ENCODE results near the gene DSG3. TPM values are rescaled to one million over a fixed set of nuclear protein-coding genes. Genes with fewer than 3 reads are reported as not detected.
A peak's percentile ranks its signal among the peaks of the same experiment; 100 is the strongest.
"Not testable (repeated sequence)": the region's sequence is repeated elsewhere in the genome, so short reads cannot be mapped to it uniquely, and the experiment has no call there.

Gene DSG3
- total RNA-seq, 1 experiment from 2014 or later = 0.05 TPM

DNA sequence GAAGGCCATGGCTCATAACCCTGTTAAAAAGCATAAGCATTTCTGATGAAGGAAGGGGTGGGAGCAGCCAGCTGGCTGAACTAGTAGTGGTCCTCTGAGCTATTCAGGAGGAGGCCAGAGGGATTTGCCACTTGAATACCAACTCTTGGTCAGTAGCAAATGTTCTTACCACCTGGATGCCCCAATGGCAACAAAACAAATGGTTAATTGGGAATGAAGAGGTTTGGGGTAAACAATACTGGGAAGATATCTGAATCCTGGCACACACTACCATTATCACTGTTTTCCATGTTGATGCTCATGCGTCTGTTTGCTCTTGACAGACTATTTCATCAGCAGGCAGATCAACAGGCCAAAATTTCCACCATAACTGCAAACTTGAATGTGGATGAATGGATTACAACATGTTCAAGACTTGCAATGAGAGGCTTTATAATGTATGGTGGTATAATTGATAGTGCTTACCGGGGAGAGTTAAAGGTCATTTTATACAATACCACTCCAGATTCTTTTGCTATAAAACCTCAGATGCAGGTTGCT is 47.2 kb downstream of the DSG3 start:
- BruUV-seq (replicated peaks); H3K27ac ChIP-seq (ENCODE audit: low read depth, low read length); H3K4me2 ChIP-seq (ENCODE audit: low read length); ATAC-seq; H3K36me3 ChIP-seq (ENCODE audit: control insufficient read depth in 1 of 2, insufficient read depth in 2 of 2, low read length in 2 of 2); H3K9me2 ChIP-seq (ENCODE audit: insufficient read depth); H3K9ac ChIP-seq (ENCODE audit: low read length); POLR2A ChIA-PET; DNase-seq (ENCODE audit: low read depth, low spot score); RAD21 ChIA-PET (ENCODE audit: low non-redundant PET in 1 of 2, low total read pairs in 2 of 2, uncharacterized antibody in 2 of 2, unreplicated experiment in 2 of 2); CTCF ChIA-PET; H3K27me3 ChIP-seq (ENCODE audit: insufficient read depth, low read length); H3K4me3 ChIP-seq (replicated peaks in 1 of 2; ENCODE audit: low read depth in 1 of 2, low read length in 2 of 2); intact Hi-C loops (cut with micrococcal nuclease); H3K9me3 ChIP-seq (ENCODE audit: control insufficient read depth in 1 of 2, insufficient read depth in 1 of 2, low read depth in 1 of 2, low read length in 2 of 2); H4K20me1 ChIP-seq (ENCODE audit: insufficient read depth); H2AFZ ChIP-seq (ENCODE audit: low read depth, low read length, poor library complexity, severe bottlenecking): not testable (repeated sequence)
- Histone ChIP-seq H3K4me1 (ENCODE audit: control insufficient read depth in 1 of 2, insufficient read depth in 2 of 2, low read length in 2 of 2) (peaks cover 17 to 40% of the 10 kb centered on the region in 2 experiments), H3K79me2 (ENCODE audit: insufficient read depth, low read length) (peaks cover 17% of the 10 kb centered on the region)

GRCh38 chr18:31497404-31497835 is 49.9 kb downstream of the DSG3 start:
- no peaks in the 10 kb centered on the region for H3K36me3 ChIP-seq (ENCODE audit: control insufficient read depth in 1 of 2, insufficient read depth in 2 of 2, low read length in 2 of 2)

More at GRCh38 chr18:31497404-31497835, 49.9 kb downstream of the DSG3 start:
- POLR2A ChIA-PET = no interaction called here
- H2AFZ ChIP-seq (ENCODE audit: low read depth, low read length, poor library complexity, severe bottlenecking) = no peak overlapping the region
- peak overlapping the region; percentile 98 for H3K9ac ChIP-seq (ENCODE audit: low read length)
- H3K4me2 ChIP-seq (ENCODE audit: low read length) = peak overlapping the region; percentile 86
- H3K9me2 ChIP-seq (ENCODE audit: insufficient read depth) = no peaks in the 10 kb centered on the region
- no peaks in the 10 kb centered on the region for H3K9me3 ChIP-seq (ENCODE audit: control insufficient read depth in 1 of 2, insufficient read depth in 1 of 2, low read depth in 1 of 2, low read length in 2 of 2)
- peaks cover 44% of the 10 kb centered on the region for H3K79me2 ChIP-seq (ENCODE audit: insufficient read depth, low read length)
- peak overlapping the region; percentile 84 for H3K27ac ChIP-seq (ENCODE audit: low read depth, low read length)
- H3K4me3 ChIP-seq (replicated peaks in 1 of 2; ENCODE audit: low read depth in 1 of 2, low read length in 2 of 2) = peak overlapping the region; percentile 92 to 99
- TF ChIP-seq POLR2A (IDR thresholded peaks at IDR 0.05; ENCODE audit: borderline replicate concordance, extremely low read depth, insufficient read depth, insufficient read length) = no peak
- TF ChIP-seq ELF1 (IDR thresholded peaks at IDR 0.05; ENCODE audit: borderline replicate concordance, low read depth) = no peak
- TF ChIP-seq SIN3A (IDR thresholded peaks at IDR 0.05; ENCODE audit: low read depth) = no peak; the same call in 1 of the 2 replicates
- TF ChIP-seq EZH2phosphoT487 (IDR thresholded peaks at IDR 0.05; ENCODE audit: borderline replicate concordance) = no peak
- TF ChIP-seq, protein P1, sequence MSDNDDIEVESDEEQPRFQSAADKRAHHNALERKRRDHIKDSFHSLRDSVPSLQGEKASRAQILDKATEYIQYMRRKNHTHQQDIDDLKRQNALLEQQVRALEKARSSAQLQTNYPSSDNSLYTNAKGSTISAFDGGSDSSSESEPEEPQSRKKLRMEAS (IDR thresholded peaks at IDR 0.05) = no peak
- no peak for TF ChIP-seq FOSL1 (IDR thresholded peaks at IDR 0.05; ENCODE audit: low read depth)
- H4K20me1 ChIP-seq (ENCODE audit: insufficient read depth) = no peaks in the 10 kb centered on the region
- H3K27me3 ChIP-seq (ENCODE audit: insufficient read depth, low read length) = no peaks in the 10 kb centered on the region
- DNase-seq (ENCODE audit: low read depth, low spot score) (no peak), ATAC-seq (no peak)
- peaks cover 14 to 23% of the 10 kb centered on the region in 2 experiments for H3K4me1 ChIP-seq (ENCODE audit: control insufficient read depth in 1 of 2, insufficient read depth in 2 of 2, low read length in 2 of 2)
- CTCF ChIA-PET = interaction anchor here (1.0 to 1.2 kb wide), 2 partner anchors 15 to 73 kb away, joined by 3 read pairs; no protein-coding TSS in a partner anchor
- RAD21 ChIA-PET (ENCODE audit: low non-redundant PET in 1 of 2, low total read pairs in 2 of 2, uncharacterized antibody in 2 of 2, unreplicated experiment in 2 of 2) = interaction anchor here in 1 of 2 experiments (0.6 kb wide), 1 partner anchor 74 kb away, joined by 3 read pairs; no protein-coding TSS in a partner anchor
- no TSS peak for BruUV-seq (replicated peaks)
- intact Hi-C loops (cut with micrococcal nuclease) = no loop called here
